Body of pancreas (tissue), 4 donors: ENCODE measurements around the gene KRTAP20-3.

ENCODE experiments used
- CTCF ChIP-seq, 7 experiments: fragments of 450-650 bp in 4 of 7; fragments of 200-600 bp in 3 of 7; sonication (generic) in 3 of 7; IDR thresholded peaks; one replicate each; pipeline ENCODE4 v1.5.1; 2016 to 2019; ENCODE audit warnings: antibody characterized with exemption in 7 of 7
- POLR2A ChIP-seq, 3 donors: fragments of 450-650 bp; IDR thresholded peaks; one replicate each; pipeline ENCODE4 v1.6.1; 2016; ENCODE audit warnings: antibody characterized with exemption in 3 of 3, mild to moderate bottlenecking in 2 of 3

DNA sequence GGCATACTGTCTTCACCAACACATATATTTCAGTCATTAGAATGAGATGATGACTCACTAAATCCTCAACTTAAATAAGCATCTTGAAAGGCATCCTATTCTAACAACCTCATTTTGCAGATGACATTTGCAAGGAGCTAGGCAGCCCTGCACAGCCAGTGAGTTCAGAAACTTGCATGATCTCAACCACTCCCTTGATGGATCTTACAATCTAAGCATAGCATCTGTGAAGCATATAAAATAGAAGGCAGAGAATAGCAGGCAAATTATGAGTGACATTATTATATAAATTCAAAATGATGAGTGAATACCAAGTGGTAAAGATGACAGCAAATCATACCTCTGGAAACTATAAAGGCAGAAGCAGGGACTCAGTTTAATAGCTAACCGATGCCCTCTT is 31.6 kb downstream of the KRTAP20-3 start:
- no peak for TF ChIP-seq CTCF (IDR thresholded peaks at IDR 0.05)
- no peak for TF ChIP-seq POLR2A (IDR thresholded peaks at IDR 0.05)
